ENCODE measurements around the gene USP50.
A peak's percentile ranks its signal among the peaks of the same experiment; 100 is the strongest.
"Not testable (repeated sequence)": the region's sequence is repeated elsewhere in the genome, so short reads cannot be mapped to it uniquely, and the experiment has no call there.

The USP50 gene

GRCh38 chr15:50546566-50546965, at the start of gene USP50:
USP50 (minus strand) TSS chr15:50546666; CDS start chr15:50546525, 141 bp downstream.
- peaks cover 13% of the 10 kb centered on the region for H3K4me1 Mint-ChIP-seq (ENCODE audit: low read depth)

GRCh38 chr15:50594311-50594710, 47.8 kb upstream of the USP50 start:
- no peaks in the 10 kb centered on the region for H3K9me3 Mint-ChIP-seq
- H3K27ac Mint-ChIP-seq = no peak overlapping the region
- peaks cover 43% of the 10 kb centered on the region for H3K36me3 Mint-ChIP-seq (ENCODE audit: low read depth)
- H3K4me3 Mint-ChIP-seq = no peak overlapping the region
- no peak for DNase-seq (ENCODE audit: low spot score)
- H3K4me1 Mint-ChIP-seq (ENCODE audit: low read depth) = peaks cover 3% of the 10 kb centered on the region
- H3K27me3 Mint-ChIP-seq (ENCODE audit: low read depth) = no peaks in the 10 kb centered on the region

More at GRCh38 chr15:50546566-50546965, at the start of gene USP50:
- Mint-ChIP-seq H3K27ac (no peak within 1 kb of the TSS), H3K9me3 (no peaks in the 10 kb centered on the region), H3K27me3 (ENCODE audit: low read depth) (peaks cover 2% of the 10 kb centered on the region), H3K4me3 (no peak within 1 kb of the TSS), H3K36me3 (ENCODE audit: low read depth) (no peaks in the 10 kb centered on the region)
- DNase-seq (ENCODE audit: low spot score) = no peak

GRCh38 chr15:50593761-50594160, 47.3 kb upstream of the USP50 start:
- peaks cover 39% of the 10 kb centered on the region for H3K36me3 Mint-ChIP-seq (ENCODE audit: low read depth)
- H3K4me1 Mint-ChIP-seq (ENCODE audit: low read depth) = peaks cover 3% of the 10 kb centered on the region
- no peak for DNase-seq (ENCODE audit: low spot score)
- no peaks in the 10 kb centered on the region for H3K27me3 Mint-ChIP-seq (ENCODE audit: low read depth)
- H3K27ac Mint-ChIP-seq = no peak overlapping the region
- H3K9me3 Mint-ChIP-seq = no peaks in the 10 kb centered on the region
- H3K4me3 Mint-ChIP-seq = no peak overlapping the region

- Mint-ChIP-seq H3K27me3 (ENCODE audit: low read depth) (no peaks in the 10 kb centered on the region), H3K4me1 (ENCODE audit: low read depth) (peaks cover 3% of the 10 kb centered on the region)
Observed at GRCh38 chr15:50590288-50590687, 43.8 kb upstream of the USP50 start.

GRCh38 chr15:50577492-50577891, 31.0 kb upstream of the USP50 start:
- Mint-ChIP-seq H3K4me3 (no peak overlapping the region), H3K27ac (no peak overlapping the region), H3K4me1 (ENCODE audit: low read depth) (peaks cover 9% of the 10 kb centered on the region), H3K27me3 (ENCODE audit: low read depth) (no peaks in the 10 kb centered on the region), H3K36me3 (ENCODE audit: low read depth) (peaks cover 45% of the 10 kb centered on the region), H3K9me3 (no peaks in the 10 kb centered on the region)
- no peak for DNase-seq (ENCODE audit: low spot score)

More at GRCh38 chr15:50590288-50590687, 43.8 kb upstream of the USP50 start:
- no peak for DNase-seq (ENCODE audit: low spot score)
- H3K36me3 Mint-ChIP-seq (ENCODE audit: low read depth) = peaks cover 45% of the 10 kb centered on the region
- H3K9me3 Mint-ChIP-seq = no peaks in the 10 kb centered on the region
- no peak overlapping the region for H3K4me3 Mint-ChIP-seq
- no peak overlapping the region for H3K27ac Mint-ChIP-seq

GRCh38 chr15:50576166-50576565, 29.7 kb upstream of the USP50 start:
- Mint-ChIP-seq H3K9me3 (no peaks in the 10 kb centered on the region), H3K27ac (no peak overlapping the region)

GRCh38 chr15:50573842-50574241, 27.4 kb upstream of the USP50 start:
- not testable (repeated sequence) for H3K27ac Mint-ChIP-seq; DNase-seq (ENCODE audit: low spot score); H3K4me1 Mint-ChIP-seq (ENCODE audit: low read depth); H3K4me3 Mint-ChIP-seq; H3K27me3 Mint-ChIP-seq (ENCODE audit: low read depth); H3K9me3 Mint-ChIP-seq
- peaks cover 44% of the 10 kb centered on the region for H3K36me3 Mint-ChIP-seq (ENCODE audit: low read depth)

More at GRCh38 chr15:50576166-50576565, 29.7 kb upstream of the USP50 start:
- Mint-ChIP-seq H3K27me3 (ENCODE audit: low read depth) (no peaks in the 10 kb centered on the region), H3K36me3 (ENCODE audit: low read depth) (peaks cover 43% of the 10 kb centered on the region), H3K4me1 (ENCODE audit: low read depth) (peaks cover 9% of the 10 kb centered on the region), H3K4me3 (no peak overlapping the region)
- no peak for DNase-seq (ENCODE audit: low spot score)

GRCh38 chr15:50563756-50564155, 17.3 kb upstream of the USP50 start:
- Mint-ChIP-seq H3K4me1 (ENCODE audit: low read depth) (peaks cover 21% of the 10 kb centered on the region), H3K4me3 (no peak overlapping the region), H3K9me3 (no peaks in the 10 kb centered on the region), H3K27me3 (ENCODE audit: low read depth) (no peaks in the 10 kb centered on the region), H3K27ac (peak overlapping the region; percentile 78), H3K36me3 (ENCODE audit: low read depth) (peaks cover 56% of the 10 kb centered on the region)
- no peak for DNase-seq (ENCODE audit: low spot score)

GRCh38 chr15:50562735-50563640, 16.5 kb upstream of the USP50 start:
- Mint-ChIP-seq H3K4me3 (peak overlapping the region; percentile 51), H3K36me3 (ENCODE audit: low read depth) (peaks cover 53% of the 10 kb centered on the region), H3K9me3 (no peaks in the 10 kb centered on the region), H3K27ac (peak overlapping the region; percentile 78), H3K27me3 (ENCODE audit: low read depth) (no peaks in the 10 kb centered on the region), H3K4me1 (ENCODE audit: low read depth) (peaks cover 21% of the 10 kb centered on the region)
- DNase-seq (ENCODE audit: low spot score) = peak; percentile 51

- Mint-ChIP-seq H3K4me1 (ENCODE audit: low read depth) (peaks cover 29% of the 10 kb centered on the region), H3K36me3 (ENCODE audit: low read depth) (peaks cover 49% of the 10 kb centered on the region), H3K27me3 (ENCODE audit: low read depth) (no peaks in the 10 kb centered on the region), H3K27ac (no peak overlapping the region), H3K4me3 (no peak overlapping the region), H3K9me3 (no peaks in the 10 kb centered on the region)
- no peak for DNase-seq (ENCODE audit: low spot score)
Observed at GRCh38 chr15:50558012-50558411, 11.5 kb upstream of the USP50 start.

GRCh38 chr15:50556642-50557371, 10.3 kb upstream of the USP50 start:
- no peak for DNase-seq (ENCODE audit: low spot score)
- peak overlapping the region; percentile 10 for H3K4me3 Mint-ChIP-seq
- H3K36me3 Mint-ChIP-seq (ENCODE audit: low read depth) = peaks cover 43% of the 10 kb centered on the region
- H3K4me1 Mint-ChIP-seq (ENCODE audit: low read depth) = peaks cover 22% of the 10 kb centered on the region
- peak overlapping the region; percentile 60 for H3K27ac Mint-ChIP-seq
- H3K27me3 Mint-ChIP-seq (ENCODE audit: low read depth) = no peaks in the 10 kb centered on the region
- H3K9me3 Mint-ChIP-seq = no peaks in the 10 kb centered on the region

- no peak overlapping the region for H3K4me3 Mint-ChIP-seq
- H3K27ac Mint-ChIP-seq = no peak overlapping the region
- no peaks in the 10 kb centered on the region for H3K9me3 Mint-ChIP-seq
- no peaks in the 10 kb centered on the region for H3K27me3 Mint-ChIP-seq (ENCODE audit: low read depth)
- peaks cover 18% of the 10 kb centered on the region for H3K4me1 Mint-ChIP-seq (ENCODE audit: low read depth)
- peaks cover 21% of the 10 kb centered on the region for H3K36me3 Mint-ChIP-seq (ENCODE audit: low read depth)
- no peak for DNase-seq (ENCODE audit: low spot score)
Observed at GRCh38 chr15:50552238-50552637, 5.8 kb upstream of the USP50 start.

GRCh38 chr15:50549326-50549725, 2.9 kb upstream of the USP50 start:
- Mint-ChIP-seq H3K27ac (no peak overlapping the region), H3K4me3 (no peak overlapping the region), H3K36me3 (ENCODE audit: low read depth) (peaks cover 8% of the 10 kb centered on the region), H3K27me3 (ENCODE audit: low read depth) (no peaks in the 10 kb centered on the region), H3K4me1 (ENCODE audit: low read depth) (peaks cover 17% of the 10 kb centered on the region), H3K9me3 (no peaks in the 10 kb centered on the region)
- no peak for DNase-seq (ENCODE audit: low spot score)

GRCh38 chr15:50544368-50544767, 2.1 kb downstream of the USP50 start:
- Mint-ChIP-seq H3K36me3 (ENCODE audit: low read depth) (no peaks in the 10 kb centered on the region), H3K27me3 (ENCODE audit: low read depth) (peaks cover 5% of the 10 kb centered on the region), H3K27ac (no peak overlapping the region)

More at GRCh38 chr15:50544368-50544767, 2.1 kb downstream of the USP50 start:
- H3K9me3 Mint-ChIP-seq = no peaks in the 10 kb centered on the region
- DNase-seq (ENCODE audit: low spot score) = no peak
- no peak overlapping the region for H3K4me3 Mint-ChIP-seq
- H3K4me1 Mint-ChIP-seq (ENCODE audit: low read depth) = peaks cover 13% of the 10 kb centered on the region

All from T-helper 2 cell treated with Interferon-gamma antibody and Interleukin-4, amounts not matched to agents 5 μg/mL and 100 μg/mL, for 36 hours (primary cell).